Sigmoid colon (tissue), 7 donors: Measurements from ENCODE around the gene CAPN5. TPM values are rescaled to one million over a fixed set of nuclear protein-coding genes. Genes with fewer than 3 reads are reported as not detected.
A peak's percentile ranks its signal among the peaks of the same experiment; 100 is the strongest.
"Not testable (repeated sequence)": the region's sequence is repeated elsewhere in the genome, so short reads cannot be mapped to it uniquely, and the experiment has no call there.

ENCODE experiments used
- DNase-seq: peaks from one replicate; pipeline ENCODE4 v3.0.0-alpha.2; 2019
- H3K27ac ChIP-seq, 4 donors: fragments of 200-600 bp; sonication (generic); one replicate each; pipeline ENCODE4 v1.5.1; 2016 to 2019; ENCODE audit warnings: mild to moderate bottlenecking in 1 of 4
- H3K27me3 ChIP-seq, 3 donors: fragments of 200-600 bp; sonication (generic); one replicate each; pipeline ENCODE4 v1.5.1; 2019; ENCODE audit warnings: mild to moderate bottlenecking in 1 of 3
- H3K36me3 ChIP-seq, 4 donors: fragments of 200-600 bp; sonication (generic); one replicate each; pipeline ENCODE4 v1.5.1; 2016 to 2019
- H3K4me1 ChIP-seq, 4 donors: fragments of 200-600 bp; sonication (generic); one replicate each; pipeline ENCODE4 v1.5.1; 2017 to 2019
- H3K4me3 ChIP-seq, 4 donors: fragments of 200-600 bp; sonication (generic); one replicate each; pipeline ENCODE4 v1.5.1; 2017 to 2019; ENCODE audit warnings: mild to moderate bottlenecking in 2 of 4, moderate library complexity in 1 of 4
- H3K9me3 ChIP-seq, 4 donors: fragments of 200-600 bp in 3 of 4; sonication (generic) in 3 of 4; one replicate each; pipeline versions ENCODE4 v1.5.1 to v1.6.1; 2013 to 2019
- EP300 ChIP-seq, 4 donors: sonication (generic); formaldehyde crosslinking; IDR thresholded peaks; one replicate each; pipeline ENCODE4 v1.6.1; 2017; ENCODE audit warnings: antibody characterized with exemption in 4 of 4
- POLR2A ChIP-seq, 2 donors: fragments of 450-650 bp; IDR thresholded peaks; one replicate each; pipeline ENCODE4 v1.6.1; 2016; ENCODE audit warnings: antibody characterized with exemption in 2 of 2, mild to moderate bottlenecking in 2 of 2, moderate library complexity in 2 of 2
- POLR2AphosphoS5 ChIP-seq, 4 donors: sonication (generic); formaldehyde crosslinking; IDR thresholded peaks; one replicate each; pipeline ENCODE4 v1.6.1; 2017; ENCODE audit warnings: antibody characterized with exemption in 4 of 4
- WGBS, 2 donors: extraction: QIAGEN DNeasy Blood & Tissue Kit; methylation state at CpG; one replicate each; pipeline ENCODE4 v1.1.7; 2013; 5-methylcytosine and 5-hydroxymethylcytosine counted together
- intact Hi-C: fragments of 100-400 bp; cut with DNase I; formaldehyde crosslinking; loops from one replicate; pipeline ENCODE4 v1.15.1; 2023
- polyA plus RNA-seq, 3 donors: library from polyadenylated mRNA; stranded (reverse); fragments of 200-250 nt; gene quantifications; one replicate each; pipeline ENCODE4 v1.2.3, GENCODE V29; 2013
- total RNA-seq, 4 donors: library from RNA; depleted of rRNA; stranded (reverse); fragments of >200 nt; gene quantifications; one replicate each; pipeline ENCODE4 v1.1.0, GENCODE V29; 2016
- TF ChIP-seq, protein P1 (sequence below), 4 experiments: fragments of 450-650 bp in 3 of 4; fragments of 200-600 bp in 1 of 4; IDR thresholded peaks; one replicate each; pipeline ENCODE4 v1.5.1; 2016 to 2019; ENCODE audit warnings: antibody characterized with exemption in 4 of 4, mild to moderate bottlenecking in 3 of 4, moderate library complexity in 2 of 4
- donor health status: healthy with polysubstance abuse.
- donor health status: Bipolar disorder and iron deficiency.
- donor health status: healthy.

CAPN5 gene
- total and polyA plus RNA-seq, 7 donors: 4.1 to 110 (median 12.5) TPM

DNA sequence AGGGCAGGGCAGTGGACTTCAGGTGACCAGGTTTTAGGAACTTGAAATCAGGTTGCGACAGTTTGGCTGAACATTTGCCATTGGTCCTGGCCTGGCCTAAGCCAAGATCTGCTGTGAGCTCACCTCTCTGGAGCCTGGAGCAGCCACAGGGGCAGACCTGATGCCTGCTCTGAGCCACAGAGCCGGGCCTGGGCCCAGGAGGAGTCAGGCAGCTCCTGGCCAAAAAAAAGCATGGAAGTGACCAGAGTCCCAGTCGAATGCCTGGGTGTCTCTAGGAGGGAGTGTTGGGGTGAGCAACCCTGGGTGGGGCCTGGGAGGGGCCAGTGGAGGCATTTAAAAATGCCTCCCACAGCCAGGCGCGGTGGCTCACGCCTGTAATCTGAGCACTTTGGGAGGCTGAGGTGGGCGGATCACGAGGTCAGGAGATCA, 29.8 kb downstream of the CAPN5 start:
- no peaks in the 10 kb centered on the region for H3K27me3 ChIP-seq
- H3K9me3 ChIP-seq: no peaks in the 10 kb centered on the region
- peak; percentile 42 for DNase-seq
- intact Hi-C loops: no loop called here
- peaks cover 0 to 5% (median 0%) of the 10 kb centered on the region in 4 donors for H3K4me1 ChIP-seq
- TF ChIP-seq POLR2A (IDR thresholded peaks at IDR 0.05) (no peak), EP300 (IDR thresholded peaks at IDR 0.05) (no peak), POLR2AphosphoS5 (IDR thresholded peaks at IDR 0.05) (no peak)
- TF ChIP-seq, protein P1, sequence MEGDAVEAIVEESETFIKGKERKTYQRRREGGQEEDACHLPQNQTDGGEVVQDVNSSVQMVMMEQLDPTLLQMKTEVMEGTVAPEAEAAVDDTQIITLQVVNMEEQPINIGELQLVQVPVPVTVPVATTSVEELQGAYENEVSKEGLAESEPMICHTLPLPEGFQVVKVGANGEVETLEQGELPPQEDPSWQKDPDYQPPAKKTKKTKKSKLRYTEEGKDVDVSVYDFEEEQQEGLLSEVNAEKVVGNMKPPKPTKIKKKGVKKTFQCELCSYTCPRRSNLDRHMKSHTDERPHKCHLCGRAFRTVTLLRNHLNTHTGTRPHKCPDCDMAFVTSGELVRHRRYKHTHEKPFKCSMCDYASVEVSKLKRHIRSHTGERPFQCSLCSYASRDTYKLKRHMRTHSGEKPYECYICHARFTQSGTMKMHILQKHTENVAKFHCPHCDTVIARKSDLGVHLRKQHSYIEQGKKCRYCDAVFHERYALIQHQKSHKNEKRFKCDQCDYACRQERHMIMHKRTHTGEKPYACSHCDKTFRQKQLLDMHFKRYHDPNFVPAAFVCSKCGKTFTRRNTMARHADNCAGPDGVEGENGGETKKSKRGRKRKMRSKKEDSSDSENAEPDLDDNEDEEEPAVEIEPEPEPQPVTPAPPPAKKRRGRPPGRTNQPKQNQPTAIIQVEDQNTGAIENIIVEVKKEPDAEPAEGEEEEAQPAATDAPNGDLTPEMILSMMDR (IDR thresholded peaks at IDR 0.05): no peak
- H3K36me3 ChIP-seq: no peaks in the 10 kb centered on the region
- H3K4me3 ChIP-seq: no peak overlapping the region
- no peak overlapping the region for H3K27ac ChIP-seq
- WGBS, 2 donors: 53 to 82% methylated on average over 8 of the region's 8 CpGs

DNA sequence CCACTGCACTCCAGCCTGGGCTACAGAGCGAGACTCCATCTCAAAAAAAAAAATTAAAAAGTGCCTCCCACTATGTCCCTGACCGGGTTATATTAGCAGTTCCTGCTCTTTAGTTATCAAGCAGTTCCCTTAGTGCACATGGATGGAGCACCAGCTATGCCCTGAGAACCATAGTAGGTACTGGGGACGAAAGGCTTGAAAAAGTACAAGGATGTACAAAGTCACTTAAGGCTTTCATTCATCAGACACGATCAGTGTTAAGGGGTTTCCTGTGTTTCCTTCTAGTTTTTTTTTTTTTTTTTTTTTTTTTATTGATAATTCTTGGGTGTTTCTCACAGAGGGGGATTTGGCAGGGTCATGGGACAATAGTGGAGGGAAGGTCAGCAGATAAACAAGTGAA, 30.4 kb downstream of the CAPN5 start:
- H3K9me3 ChIP-seq, H3K36me3 ChIP-seq, DNase-seq, H3K4me1 ChIP-seq, H3K27ac ChIP-seq, intact Hi-C loops, H3K4me3 ChIP-seq, H3K27me3 ChIP-seq: not testable (repeated sequence)
- whole genome bisulfite sequencing, 2 donors: 85 to 86% methylated on average over 4 of the region's 4 CpGs

- Histone ChIP-seq H3K4me3 (no peak overlapping the region), H3K9me3 (no peaks in the 10 kb centered on the region), H3K27ac (no peak overlapping the region), H3K36me3 (peaks cover 0 to 5% (median 0%) of the 10 kb centered on the region in 4 donors), H3K4me1 (no peaks in the 10 kb centered on the region), H3K27me3 (no peaks in the 10 kb centered on the region)
- TF ChIP-seq POLR2AphosphoS5 (IDR thresholded peaks at IDR 0.05) (no peak), EP300 (IDR thresholded peaks at IDR 0.05) (no peak), POLR2A (IDR thresholded peaks at IDR 0.05) (no peak)
- TF ChIP-seq, protein P1 (IDR thresholded peaks at IDR 0.05): no peak
- peak; percentile 50 for DNase-seq
- intact Hi-C loops: no loop called here
- 97% methylated on average over 14 of the region's 14 CpGs for WGBS, 2 donors
Observed at GRCh38 chr11:77100166-77101042, 33.6 kb downstream of the CAPN5 start.

DNA sequence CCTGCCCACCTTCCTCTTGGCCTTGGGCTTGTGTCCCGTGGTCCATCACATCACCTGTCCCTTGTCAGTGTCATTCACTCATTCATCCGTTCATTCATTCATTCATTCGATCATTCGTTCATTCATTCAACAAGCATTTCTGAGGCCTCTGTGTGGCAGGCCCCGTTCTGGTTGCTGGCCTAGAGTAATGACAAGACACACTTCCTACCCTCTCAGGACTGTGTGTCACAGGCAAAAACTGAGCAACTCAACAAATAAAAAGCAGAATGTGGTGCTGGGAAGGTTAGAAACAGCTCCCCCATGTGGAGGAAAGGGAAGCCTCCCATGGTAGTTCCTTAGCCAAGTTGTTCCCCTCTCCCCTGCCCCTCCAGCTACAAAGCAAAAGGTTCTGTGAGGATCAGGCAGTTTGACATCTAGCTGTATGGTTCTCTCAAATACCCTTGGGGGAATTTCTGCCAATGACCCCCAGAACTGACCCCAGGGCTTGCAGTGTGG, 34.3 kb downstream of the CAPN5 start:
- 87 to 88% methylated on average over 5 of the region's 5 CpGs for WGBS, 2 donors
- no peaks in the 10 kb centered on the region for H3K9me3 ChIP-seq
- no peaks in the 10 kb centered on the region for H3K27me3 ChIP-seq
- TF ChIP-seq, protein P1 (IDR thresholded peaks at IDR 0.05): no peak
- TF ChIP-seq POLR2AphosphoS5 (IDR thresholded peaks at IDR 0.05): no peak
- H3K36me3 ChIP-seq: peaks cover 0 to 5% (median 0%) of the 10 kb centered on the region in 4 donors
- no peak overlapping the region for H3K27ac ChIP-seq
- no peak overlapping the region for H3K4me3 ChIP-seq
- intact Hi-C loops: no loop called here
- DNase-seq: no peak
- H3K4me1 ChIP-seq: no peaks in the 10 kb centered on the region

- DNase-seq: no peak
- TF ChIP-seq POLR2A (IDR thresholded peaks at IDR 0.05) (no peak), POLR2AphosphoS5 (IDR thresholded peaks at IDR 0.05) (no peak)
- TF ChIP-seq, protein P1 (IDR thresholded peaks at IDR 0.05): no peak
- WGBS, 2 donors: 88 to 93% methylated on average over 37 of the region's 37 CpGs
- no peak within 1 kb of the TSS for H3K27ac ChIP-seq
- H3K27me3 ChIP-seq: no peaks in the 10 kb centered on the region
- H3K4me3 ChIP-seq: no peak within 1 kb of the TSS
- H3K9me3 ChIP-seq: no peaks in the 10 kb centered on the region
- intact Hi-C loops: no loop called here
- H3K36me3 ChIP-seq: peaks cover 0 to 5% (median 0%) of the 10 kb centered on the region in 4 donors
- peaks cover 0 to 6% (median 4%) of the 10 kb centered on the region in 4 donors for H3K4me1 ChIP-seq
Observed at GRCh38 chr11:77102246-77103210, 35.8 kb downstream of the CAPN5 start, which contains the start of gene OMP. Gene OMP (plus strand): TSS chr11:77102840. CDS start chr11:77102840, 0 bp downstream.
